Brain pericyte (primary cell): ENCODE measurements around the gene KRTAP5-1.

Source experiments
- DNase-seq: peaks from one replicate; pipeline ENCODE4 v3.0.0-alpha.2; 2012; ENCODE audit warnings: low read depth, low spot score

KRTAP5-1 gene

DNA sequence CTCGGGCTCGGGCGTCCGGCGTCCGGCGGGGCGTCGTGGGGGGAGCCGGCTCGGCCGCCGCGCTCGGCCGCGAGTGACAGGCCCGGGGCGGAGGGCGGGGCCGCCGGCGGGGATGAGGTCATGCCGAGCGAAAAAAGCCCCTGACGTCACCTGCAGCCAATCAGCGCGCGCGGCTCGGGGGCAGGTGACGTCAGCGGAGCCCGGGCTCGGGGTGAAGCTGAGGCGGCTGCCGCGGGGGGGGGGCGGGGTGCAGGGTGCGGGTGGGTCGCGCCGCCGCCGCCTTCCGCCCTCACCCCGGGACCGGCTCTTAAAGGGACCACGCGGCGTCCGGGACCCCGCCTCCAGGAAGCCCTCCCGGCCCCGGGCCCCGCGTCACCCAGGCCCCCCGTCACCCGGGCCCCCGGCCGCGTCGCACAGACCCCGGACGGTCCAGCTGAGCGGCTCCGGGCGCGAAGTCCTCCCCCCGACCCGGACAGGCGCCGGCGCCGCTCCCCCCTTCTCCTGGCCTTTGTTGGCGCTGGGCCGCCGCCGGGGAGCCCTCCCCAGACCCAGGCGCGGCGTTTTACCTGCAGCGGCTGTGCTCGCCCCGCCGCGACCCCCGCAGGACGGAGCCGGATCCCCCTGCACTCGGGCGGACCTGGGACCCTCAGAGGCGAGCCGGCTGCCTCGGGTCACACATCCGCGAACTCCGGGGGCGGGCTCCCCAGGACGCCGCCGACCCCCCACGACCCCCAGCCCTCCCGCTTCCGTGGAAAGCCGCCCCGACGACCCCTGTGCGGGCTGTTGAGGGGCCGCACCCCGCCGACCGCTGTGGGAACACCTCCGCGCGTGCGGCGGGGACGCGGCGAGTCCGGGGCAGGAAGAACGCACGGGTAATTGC lies 12.6 kb downstream of the KRTAP5-1 start, which contains the start of gene DUSP8:
TSS of gene DUSP8 (minus strand) at position 75 of the 880 bp plus-strand sequence. CDS start 6,445 bp downstream, outside the sequence.
- no peak for DNase-seq

DNA sequence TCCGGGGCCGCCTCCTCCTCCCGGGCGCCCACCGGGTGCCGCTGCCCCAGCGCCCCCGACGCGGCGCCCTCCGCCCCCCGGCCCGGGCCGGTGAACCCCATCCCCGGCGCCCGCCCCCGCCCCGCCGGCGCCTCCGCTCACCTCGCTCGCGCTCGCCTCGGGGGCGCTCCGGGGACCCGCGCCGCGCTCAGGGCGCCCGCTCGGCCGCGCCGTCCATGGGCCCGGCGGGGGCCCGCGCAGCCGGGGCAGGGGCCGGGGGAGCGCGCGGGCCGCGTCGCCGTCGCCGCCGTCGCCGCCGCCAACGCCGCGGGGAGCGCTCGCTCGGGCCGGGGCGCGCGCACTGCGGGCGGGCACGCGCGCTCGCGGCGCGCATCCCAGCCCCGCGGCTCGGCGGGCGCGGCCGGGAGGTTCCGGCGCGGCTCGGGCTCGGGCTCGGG lies 13.3 kb downstream of the KRTAP5-1 start:
- DNase-seq, result no peak

DNA sequence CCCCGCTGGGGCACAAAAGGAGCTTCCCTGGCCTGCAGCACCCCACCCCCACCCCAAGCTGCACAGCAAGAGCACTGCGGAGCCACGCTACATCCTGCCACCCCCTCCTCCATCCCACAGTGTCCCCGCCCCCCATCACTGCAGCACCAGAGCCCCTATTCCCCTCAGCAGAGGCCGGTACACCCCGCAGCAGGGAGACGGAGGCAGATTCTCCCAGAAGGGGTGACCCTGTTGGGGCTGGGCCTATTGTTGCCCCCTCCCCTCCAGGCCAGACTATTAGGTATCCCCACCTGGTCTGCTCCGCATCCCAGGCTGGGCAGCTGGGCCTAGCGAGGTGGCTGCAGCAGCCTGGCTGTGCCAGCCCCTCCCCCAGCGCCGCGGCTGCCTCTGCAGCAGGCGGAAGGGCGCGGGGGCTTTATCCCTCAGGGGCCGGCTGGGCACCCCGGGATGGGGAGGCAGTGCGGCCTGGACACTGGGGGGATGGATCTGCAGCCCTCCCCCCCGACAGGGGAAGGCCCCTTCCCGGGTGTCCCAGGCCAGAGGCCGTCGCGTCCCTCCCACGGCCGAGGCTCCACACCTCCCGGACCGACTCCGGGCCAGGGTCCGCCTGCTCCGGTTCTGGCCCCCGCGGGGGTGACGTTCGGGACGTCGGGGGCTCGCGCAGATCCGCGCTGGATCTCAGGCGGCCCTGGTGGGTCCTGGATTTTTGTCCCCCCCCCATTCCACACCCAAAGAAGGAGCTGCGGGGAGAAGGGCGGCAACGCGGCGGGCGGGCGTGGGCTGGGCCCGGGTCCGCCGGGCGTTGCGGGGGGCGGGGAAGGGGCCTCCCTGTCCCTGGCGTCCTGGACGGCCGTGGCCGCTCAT lies 14.0 kb downstream of the KRTAP5-1 start:
- no peak for DNase-seq

DNA sequence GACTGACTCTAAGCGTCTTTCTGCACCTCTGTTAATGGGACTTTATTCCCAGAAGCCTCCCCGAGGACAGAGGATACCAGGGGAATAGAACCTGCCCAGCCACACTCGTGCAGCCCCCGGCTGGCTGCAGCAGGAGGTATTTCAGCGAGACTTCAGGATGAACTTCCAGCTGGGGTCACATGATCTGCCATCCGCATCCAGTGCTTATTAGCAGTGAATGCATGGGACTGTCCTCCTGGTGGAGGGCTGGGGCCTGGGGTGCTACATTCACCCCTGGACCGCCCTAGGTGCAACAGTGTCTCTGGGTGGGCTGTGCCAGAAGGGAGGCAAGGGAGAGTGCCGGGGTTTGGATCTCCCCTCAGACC lies 14.6 kb downstream of the KRTAP5-1 start:
- DNase-seq, result no peak

DNA sequence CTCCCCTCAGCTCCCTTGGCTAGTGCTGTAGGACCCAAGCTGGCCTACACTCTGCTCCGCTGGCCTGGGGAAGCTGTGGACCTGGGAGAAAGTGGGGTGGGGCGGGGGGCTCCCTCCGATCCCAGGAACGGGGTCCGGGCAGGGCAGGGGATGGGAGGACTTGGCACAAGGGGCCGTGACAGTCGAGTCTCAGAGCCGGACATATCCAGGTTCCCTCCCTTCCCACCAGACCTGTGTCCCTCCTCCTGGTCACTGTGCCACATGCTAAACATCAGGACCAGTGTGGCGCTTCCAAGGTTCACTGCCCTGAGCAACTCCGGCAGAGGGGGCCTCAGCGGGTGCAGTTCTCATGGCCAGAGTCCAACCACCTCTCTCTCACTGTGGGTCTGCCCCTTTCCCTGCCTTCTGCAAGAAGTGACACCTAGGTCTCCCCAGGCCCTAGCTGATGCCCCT lies 15.1 kb downstream of the KRTAP5-1 start:
- DNase-seq, result no peak

DNA sequence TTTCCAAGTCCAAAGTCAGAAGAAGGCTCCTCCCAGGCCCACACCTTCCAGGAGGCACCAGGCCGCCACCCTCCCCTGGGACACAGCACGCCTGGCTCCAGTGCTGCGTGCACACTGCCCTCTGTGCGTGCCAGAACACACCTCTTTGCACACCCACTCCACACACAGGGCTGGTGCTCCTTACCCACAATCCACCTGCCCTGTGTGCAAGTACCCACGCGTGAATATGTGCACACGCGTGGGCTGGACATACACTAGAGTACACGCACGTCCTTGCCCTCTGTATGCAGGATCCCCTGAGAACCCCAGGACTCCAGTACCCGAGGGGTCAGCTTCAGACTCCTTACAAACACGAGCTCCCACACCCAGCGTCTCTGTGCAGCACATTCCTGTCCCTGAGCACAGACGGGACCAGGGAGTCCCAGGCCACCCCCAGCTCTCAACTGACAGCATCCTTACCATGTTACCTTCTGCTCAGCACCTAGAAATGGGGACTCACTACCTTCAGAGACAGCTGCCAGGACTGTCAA lies 15.8 kb downstream of the KRTAP5-1 start:
- DNase-seq, result no peak

- no peak for DNase-seq
These were observed 16.6 kb downstream of the KRTAP5-1 start for GRCh38 chr11:1568441-1568911.

GRCh38 chr11:1567721-1568100 lies 17.4 kb downstream of the KRTAP5-1 start:
- DNase-seq, result no peak

DNA sequence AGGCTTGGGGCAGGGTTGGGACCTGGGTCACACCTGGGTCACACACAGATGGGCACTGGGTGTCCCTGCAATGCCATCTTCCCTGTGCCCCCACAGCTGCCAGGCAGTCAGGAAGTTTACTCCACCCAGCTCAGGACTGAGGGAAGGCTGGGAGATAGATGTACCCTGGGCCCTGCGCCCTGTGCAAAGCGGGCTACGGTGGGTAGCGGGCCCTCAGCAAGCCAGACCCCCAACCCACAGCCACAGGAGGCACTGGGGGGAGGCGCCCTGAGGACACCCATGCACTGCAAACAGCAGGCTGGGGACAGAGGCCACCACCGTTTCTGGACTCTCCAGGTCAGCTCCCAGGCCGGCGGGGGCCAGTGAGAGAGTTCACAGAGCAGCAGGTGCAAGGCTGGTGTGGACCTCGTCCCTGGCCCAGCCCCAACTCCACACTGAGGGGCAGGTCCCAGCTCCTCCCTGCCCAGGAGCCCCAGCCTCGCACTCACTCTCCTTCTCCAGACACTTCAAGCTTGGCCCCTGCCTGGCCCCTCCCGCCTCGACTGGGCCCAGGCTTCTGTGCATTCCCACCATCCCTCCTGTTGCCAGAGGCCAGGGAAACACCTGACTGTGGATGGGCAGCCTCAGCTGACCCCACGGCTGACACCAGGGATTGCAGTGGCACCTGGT lies 17.9 kb downstream of the KRTAP5-1 start:
- no peak for DNase-seq

GRCh38 chr11:1566381-1567051 lies 18.6 kb downstream of the KRTAP5-1 start:
- DNase-seq, result no peak

- no peak for DNase-seq
These were observed 19.2 kb downstream of the KRTAP5-1 start for GRCh38 chr11:1565904-1566247.

- DNase-seq, result no peak
These were observed 19.7 kb downstream of the KRTAP5-1 start for GRCh38 chr11:1565173-1565903.

DNA sequence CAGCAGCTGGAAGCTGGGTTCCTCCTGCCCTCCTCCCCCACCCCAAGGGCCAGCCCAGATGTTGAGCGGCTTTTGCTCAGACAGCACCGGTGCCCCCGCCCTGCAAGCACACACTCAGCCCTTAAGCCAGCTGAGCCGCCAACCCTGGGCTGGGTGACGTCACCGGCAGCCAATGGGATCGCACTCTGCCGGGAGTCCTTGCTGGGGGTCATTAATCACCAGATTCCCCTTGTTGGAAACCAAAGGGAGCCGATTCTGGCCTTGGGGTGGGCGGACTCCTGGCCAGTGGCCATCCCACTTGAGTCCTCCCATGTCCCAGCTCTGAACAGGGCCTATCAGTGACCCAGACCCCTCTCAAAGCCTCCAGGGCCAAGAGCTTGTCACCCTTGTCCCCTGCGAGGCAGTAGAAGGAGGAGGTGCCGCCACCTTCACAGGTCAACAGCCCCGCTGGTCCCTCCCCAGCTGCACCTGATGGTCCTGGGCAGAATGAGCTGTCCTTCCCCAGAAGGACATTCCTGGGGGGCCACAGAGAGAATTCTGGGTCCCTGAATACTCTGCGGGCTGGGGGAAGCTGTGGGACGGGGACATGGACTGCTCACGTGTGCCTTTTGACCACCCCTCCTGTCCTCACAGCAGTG lies 20.4 kb downstream of the KRTAP5-1 start:
- peak; percentile 24 for DNase-seq

DNA sequence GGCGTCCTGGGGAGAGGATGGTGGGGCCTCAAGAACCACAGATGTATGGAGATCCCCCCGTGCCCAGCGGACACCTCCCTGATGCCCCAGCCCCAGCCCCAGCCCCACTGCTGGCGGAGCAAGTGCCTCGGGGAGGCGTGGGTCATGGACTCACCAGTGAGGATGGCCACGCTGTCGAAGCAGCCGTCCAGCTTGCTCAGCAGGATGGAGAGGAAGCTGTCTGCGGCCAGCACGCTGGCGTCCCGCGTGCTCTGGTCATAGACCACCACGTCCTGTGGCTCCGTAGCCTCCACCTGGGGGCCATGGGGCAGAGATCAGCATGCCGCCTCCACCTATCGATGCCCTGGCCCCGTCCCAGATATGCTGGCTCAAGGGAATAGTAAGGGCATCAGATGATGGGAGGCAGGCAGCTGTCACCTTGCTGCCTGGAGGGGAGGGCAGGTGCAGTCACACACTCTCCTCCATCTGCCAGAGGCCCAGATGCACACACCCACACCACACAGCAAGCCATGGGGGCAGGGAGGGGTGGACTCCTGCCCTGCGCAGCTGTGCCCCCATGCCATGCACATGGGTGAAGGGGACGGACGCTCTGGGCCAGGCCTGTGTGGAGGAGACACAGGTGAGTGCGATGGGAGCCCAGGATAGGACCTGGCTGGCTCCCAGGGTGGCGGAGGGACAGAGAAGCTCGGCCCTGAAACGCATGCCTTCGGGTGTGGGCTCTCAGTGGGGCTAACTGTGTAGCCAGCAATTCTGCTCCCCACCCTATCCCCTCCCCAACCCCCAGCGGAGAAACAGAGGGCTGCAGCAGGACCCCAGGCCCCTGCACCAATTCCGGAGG lies 21.2 kb downstream of the KRTAP5-1 start:
- no peak for DNase-seq

DNA sequence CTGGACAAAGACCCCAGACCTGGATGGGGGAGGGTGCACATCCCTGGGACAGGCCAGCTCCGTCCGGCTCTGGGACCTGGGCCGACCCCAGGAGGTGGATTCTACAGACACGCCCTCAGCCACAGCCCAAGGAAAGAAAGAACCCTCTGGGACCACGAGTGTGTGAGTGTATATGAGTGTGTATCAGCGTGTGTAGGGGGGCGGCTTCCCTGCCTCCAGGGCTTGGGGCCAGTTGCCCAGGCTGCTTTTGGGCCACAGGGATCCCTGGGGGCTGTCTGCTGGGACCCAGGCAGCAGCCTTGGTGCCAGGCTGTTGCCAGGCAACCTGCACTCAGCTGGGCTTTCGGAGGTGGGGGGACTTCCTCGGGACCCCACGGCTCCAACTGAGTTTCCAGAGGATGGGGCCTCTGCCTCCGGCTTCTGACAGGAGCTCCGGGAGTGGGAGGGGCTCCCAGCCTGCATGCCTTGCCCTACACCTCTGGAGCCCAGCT lies 21.9 kb downstream of the KRTAP5-1 start:
- DNase-seq, result no peak

DNA sequence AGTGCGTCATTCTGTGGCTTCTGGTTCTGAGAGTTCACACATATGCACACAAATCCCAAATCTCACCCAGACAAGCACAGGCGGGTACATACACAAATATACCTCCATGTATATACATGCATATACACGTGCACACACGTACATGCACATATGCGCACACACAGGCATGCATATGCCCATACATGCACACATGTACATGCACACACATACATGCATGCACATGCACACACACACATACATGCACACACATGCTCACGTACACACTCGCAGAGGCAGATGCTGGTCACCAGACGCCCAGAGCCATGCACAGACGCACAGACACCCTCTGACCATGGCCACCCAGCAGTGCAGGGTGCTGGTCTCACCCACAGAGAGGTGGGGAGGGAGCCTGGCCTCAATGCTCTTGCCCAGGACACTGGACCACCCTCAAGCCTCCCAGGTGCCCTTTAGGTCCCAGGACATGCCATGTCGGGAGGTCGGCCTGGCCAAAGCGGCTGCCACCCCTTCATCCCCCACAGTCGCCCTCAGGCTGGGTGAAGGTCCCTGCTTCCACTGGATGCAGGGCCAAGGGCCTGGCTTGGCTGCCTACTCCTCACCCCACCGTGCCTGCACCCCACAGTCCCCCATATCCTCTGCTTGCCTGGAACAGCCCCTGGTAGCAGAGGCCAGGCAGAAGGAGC lies 22.5 kb downstream of the KRTAP5-1 start:
- no peak for DNase-seq

DNA sequence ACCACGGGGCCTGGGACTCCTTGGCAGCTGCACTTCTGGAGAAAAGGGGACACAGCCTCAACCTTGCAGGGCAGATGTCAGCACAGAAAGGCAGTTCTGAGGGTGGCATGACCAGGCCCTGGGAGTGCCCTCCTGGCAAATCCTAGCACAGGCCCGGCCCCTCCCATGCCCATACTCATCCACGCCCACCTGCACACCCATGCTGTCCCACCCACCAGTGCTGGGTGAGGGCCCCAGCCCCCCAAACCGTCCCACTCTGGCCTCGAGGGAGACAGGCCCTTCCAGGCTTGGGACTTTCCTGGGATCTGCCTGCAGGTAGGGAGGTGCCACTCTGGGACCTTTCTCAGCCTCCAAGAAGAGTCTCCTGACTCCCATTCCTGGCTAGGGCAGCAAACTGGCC lies 23.1 kb downstream of the KRTAP5-1 start:
- no peak for DNase-seq

DNA sequence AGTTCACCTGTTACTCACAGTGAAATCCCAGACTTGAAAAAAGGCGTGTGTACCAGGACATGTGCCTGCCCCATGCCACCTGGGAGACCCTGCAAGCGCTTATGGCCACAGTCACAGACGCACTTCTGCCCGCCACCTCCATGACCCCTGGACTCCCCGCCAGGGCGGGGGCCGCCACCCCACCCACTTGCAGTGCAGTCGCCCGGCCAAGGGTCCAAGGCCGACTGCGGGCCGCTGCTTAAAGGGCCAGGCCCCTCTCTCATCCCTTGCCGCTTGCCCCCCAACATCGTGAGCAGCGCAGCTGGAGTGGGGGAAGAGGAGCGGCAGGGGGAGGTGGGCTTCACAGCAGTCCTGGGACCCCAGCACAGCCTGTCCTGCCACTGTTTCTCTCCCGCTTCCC lies 23.8 kb downstream of the KRTAP5-1 start:
- DNase-seq, result no peak
